ENCODE results near the gene KRTAP9-6. TPM values are rescaled to one million over a fixed set of nuclear protein-coding genes. Genes with fewer than 3 reads are reported as not detected.
"Not testable (repeated sequence)": the region's sequence is repeated elsewhere in the genome, so short reads cannot be mapped to it uniquely, and the experiment has no call there.

Gene KRTAP9-6
- polyA plus RNA-seq, 2 of the 4 experiments (the other 2 are of a cell fraction), result not detected

- no peak for FAIRE-seq
Observed at GRCh38 chr17:41251261-41251660, 13.9 kb upstream of the KRTAP9-6 start.

GRCh38 chr17:41254861-41255260, 10.3 kb upstream of the KRTAP9-6 start:
- DNase-seq (ENCODE audit: low read depth in 1 of 2, low spot score in 1 of 2) (no peak), ATAC-seq (peak in 1 of 2 experiments; percentile 13; a peak in 1 of 6 replicates), FAIRE-seq (no peak)
- Histone ChIP-seq H3K27ac (no peak overlapping the region), H3K9me3 (no peaks in the 10 kb centered on the region), H3K4me1 (no peaks in the 10 kb centered on the region), H3K4me2 (no peak overlapping the region), H3K4me3 (no peak overlapping the region)
- WGBS (ENCODE audit: missing lambda C conversion rate), result 71% methylated on average over 1 of the region's 1 CpG
- no peak for TF ChIP-seq RFX5 (IDR thresholded peaks at IDR 0.05)
- TF ChIP-seq JUNB (IDR thresholded peaks at IDR 0.05), result no peak
- TF ChIP-seq EHMT2 (IDR thresholded peaks at IDR 0.05; ENCODE audit: low read depth), result no peak
- no peak for TF ChIP-seq MYC (IDR thresholded peaks at IDR 0.05; ENCODE audit: borderline replicate concordance, low read length)
- no peak for TF ChIP-seq TFCP2L1 (CRISPR knock-in tag; IDR thresholded peaks at IDR 0.05)
- TF ChIP-seq BCL3 (IDR thresholded peaks at IDR 0.05), result no peak
- TF ChIP-seq ZSCAN20 (CRISPR knock-in tag; IDR thresholded peaks at IDR 0.05), result no peak
- no peak for TF ChIP-seq CHD4 (IDR thresholded peaks at IDR 0.05; ENCODE audit: borderline replicate concordance)
- TF ChIP-seq FOSL2 (IDR thresholded peaks at IDR 0.05), result no peak
- no peak for TF ChIP-seq FOSL2 (CRISPR knock-in tag; IDR thresholded peaks at IDR 0.05)
- ChIA-PET CTCF (interaction anchor here (1.1 kb wide), 1 partner anchor 41 kb away, joined by 3 read pairs; no protein-coding TSS in a partner anchor), POLR2A (no interaction called here)

More at GRCh38 chr17:41251261-41251660, 13.9 kb upstream of the KRTAP9-6 start:
- Histone ChIP-seq H3K9me3 (no peaks in the 10 kb centered on the region), H3K4me1 (no peaks in the 10 kb centered on the region), H3K4me3 (no peak overlapping the region), H3K27ac (no peak overlapping the region), H3K4me2 (no peak overlapping the region)
- ATAC-seq (no peak), DNase-seq (ENCODE audit: low read depth in 1 of 2, low spot score in 1 of 2) (no peak)
- POLR2A ChIA-PET, result no interaction called here
- TF ChIP-seq MAFK (IDR thresholded peaks at IDR 0.05; ENCODE audit: partially characterized antibody), result no peak
- no peak for TF ChIP-seq POLR2AphosphoS2 (conservative IDR thresholded peaks at IDR 0.05; ENCODE audit: low read length)
- no peak for TF ChIP-seq MYC (IDR thresholded peaks at IDR 0.05; ENCODE audit: borderline replicate concordance, low read length)
- TF ChIP-seq RNF2 (IDR thresholded peaks at IDR 0.05; ENCODE audit: borderline replicate concordance, low read depth), result no peak
- TF ChIP-seq EHMT2 (IDR thresholded peaks at IDR 0.05; ENCODE audit: low read depth), result no peak
- no peak for TF ChIP-seq MAX (IDR thresholded peaks at IDR 0.05)
- TF ChIP-seq EHF (CRISPR knock-in tag; IDR thresholded peaks at IDR 0.05), result no peak
- TF ChIP-seq SREBF2 (IDR thresholded peaks at IDR 0.05), result no peak
- TF ChIP-seq RCOR1 (IDR thresholded peaks at IDR 0.05; ENCODE audit: low read depth, low read length), result no peak
- TF ChIP-seq CBX2 (IDR thresholded peaks at IDR 0.05; ENCODE audit: borderline replicate concordance, low read depth), result no peak
- no peak for TF ChIP-seq RAD21 (conservative IDR thresholded peaks at IDR 0.05 in 1 of 2, IDR thresholded peaks at IDR 0.05 in 1 of 2)
- TF ChIP-seq HOXB13 (CRISPR knock-in tag; IDR thresholded peaks at IDR 0.05; ENCODE audit: low read depth), result no peak
- TF ChIP-seq ZC3H11A (IDR thresholded peaks at IDR 0.05), result no peak
- no peak for TF ChIP-seq ZFP36 (IDR thresholded peaks at IDR 0.05; ENCODE audit: borderline replicate concordance, partially characterized antibody)
- no peak for TF ChIP-seq FOSL2 (IDR thresholded peaks at IDR 0.05)
- TF ChIP-seq FOSL2 (CRISPR knock-in tag; IDR thresholded peaks at IDR 0.05), result no peak
- TF ChIP-seq USF2 (IDR thresholded peaks at IDR 0.05), result no peak
- CTCF ChIA-PET, result interaction anchor here (1.1 to 1.3 kb wide), 2 partner anchors 9 to 72 kb away, joined by 3 to 4 read pairs; no protein-coding TSS in a partner anchor
- WGBS (ENCODE audit: missing lambda C conversion rate), result 79% methylated on average over 1 of the region's 1 CpG

GRCh38 chr17:41255381-41256290, 9.5 kb upstream of the KRTAP9-6 start, which contains the start of gene KRTAP9-9:
Gene KRTAP9-9, plus strand, starts transcription at chr17:41255384.
- ATAC-seq; H3K27ac ChIP-seq; H3K4me3 ChIP-seq; CTCF ChIA-PET; H3K9me3 ChIP-seq; DNase-seq (ENCODE audit: low read depth in 1 of 2, low spot score in 1 of 2); H3K4me1 ChIP-seq; POLR2A ChIA-PET; H3K4me2 ChIP-seq: not testable (repeated sequence)
- WGBS (ENCODE audit: missing lambda C conversion rate), result 41% methylated on average over 4 of the region's 5 CpGs
- peak; percentile 32 for FAIRE-seq
